B cell (primary cell): ENCODE measurements around the gene NUDT3. TPM values are rescaled to one million over a fixed set of nuclear protein-coding genes. Genes with fewer than 3 reads are reported as not detected.

Experiments used
- ATAC-seq: fragments of 200-7000 bp; cut with Tn5 transposase; one replicate; pipeline ENCODE4 v1.10.0; 2021; ENCODE audit warnings: low read depth, mild to moderate bottlenecking, moderate number of reproducible peaks, moderate library complexity
- CTCF ChIA-PET: fragments of 350-600 bp; sonication (Branson Sonifier 250); formaldehyde crosslinking; loops from one replicate; lab custom pipeline; 2021; ENCODE audit warnings: antibody characterized with exemption, inconsistent platforms; lab: Charles Lee
- POLR2A ChIA-PET: fragments of 350-600 bp; sonication (Branson Sonifier 250); formaldehyde crosslinking; loops from one replicate; lab custom pipeline; 2021; ENCODE audit warnings: antibody characterized with exemption; lab: Charles Lee
- DNase-seq: peaks from one replicate; pipeline ENCODE4 v3.0.0; 2013
- H2AFZ ChIP-seq: 2 replicates; pipeline ENCODE4 v1.6.1; 2012; ENCODE audit warnings: mild to moderate bottlenecking, low read depth, low read length; ENCODE audit not compliant: insufficient read depth, poor library complexity, severe bottlenecking
- H3K27ac ChIP-seq, 2 donors: 1 replicate in 1 of 2; 2 replicates in 1 of 2; pipeline ENCODE4 v1.5.1; 2012 to 2013; ENCODE audit warnings: low read length in 2 of 2, mild to moderate bottlenecking in 2 of 2, moderate library complexity in 1 of 2
- H3K27me3 ChIP-seq, 4 experiments: fragments of 200-600 bp in 1 of 4; sonication (generic) in 1 of 4; replicated peaks in 1 of 4; 1 replicate in 2 of 4; 2 replicates in 2 of 4; pipeline versions ENCODE4 v1.6.1 to v1.7.0; 2013 to 2016; ENCODE audit warnings: low read length in 3 of 4, mild to moderate bottlenecking in 2 of 4, mixed read lengths in 1 of 4, moderate library complexity in 1 of 4; ENCODE audit not compliant: insufficient read depth in 4 of 4, control insufficient read depth in 3 of 4; ENCODE audit errors: control extremely low read depth in 1 of 4
- H3K36me3 ChIP-seq, 2 experiments: replicated peaks in 1 of 2; 1 replicate in 1 of 2; 2 replicates in 1 of 2; pipeline versions ENCODE4 v1.6.1 to v1.7.1; 2013; ENCODE audit warnings: low read length in 1 of 2; ENCODE audit not compliant: insufficient read depth in 2 of 2, control insufficient read depth in 1 of 2; ENCODE audit errors: control extremely low read depth in 1 of 2, extremely low read depth in 1 of 2
- H3K4me1 ChIP-seq, 2 donors: fragments of 200-600 bp in 1 of 2; sonication (generic) in 1 of 2; 1 replicate in 1 of 2; 2 replicates in 1 of 2; pipeline versions ENCODE4 v1.5.1 to v1.6.1; 2013 to 2017; ENCODE audit warnings: low read length in 2 of 2; ENCODE audit not compliant: control insufficient read depth in 2 of 2, insufficient read depth in 2 of 2
- H3K4me2 ChIP-seq: replicated peaks from 2 replicates; pipeline ENCODE3; 2012; ENCODE audit warnings: mild to moderate bottlenecking, low read depth, low read length; ENCODE audit not compliant: poor library complexity, severe bottlenecking
- H3K4me3 ChIP-seq, 5 experiments: fragments of 200-600 bp in 1 of 5; sonication (generic) in 1 of 5; 1 replicate in 3 of 5; 2 replicates in 2 of 5; pipeline versions ENCODE4 v1.5.1 to v1.7.0; 2011 to 2016; ENCODE audit warnings: low read length in 4 of 5, mild to moderate bottlenecking in 4 of 5, low read depth in 2 of 5, control low read depth in 1 of 5, moderate library complexity in 1 of 5; ENCODE audit not compliant: insufficient read depth in 1 of 5; ENCODE audit errors: control extremely low read depth in 1 of 5, extremely low read depth in 1 of 5
- H3K79me2 ChIP-seq: fragments of 200-600 bp; sonication (generic); one replicate; pipeline ENCODE4 v1.6.0; 2016; ENCODE audit warnings: low read length; ENCODE audit not compliant: control insufficient read depth, insufficient read depth
- H3K9ac ChIP-seq: fragments of 200-600 bp; sonication (generic); 2 replicates; pipeline ENCODE4 v1.6.1; 2017; ENCODE audit warnings: mild to moderate bottlenecking, low read length, moderate library complexity
- H3K9me3 ChIP-seq, 3 donors: one replicate each; pipeline versions ENCODE4 v1.6.1 to v1.7.1; 2013; ENCODE audit warnings: low read length in 2 of 3; ENCODE audit not compliant: control insufficient read depth in 2 of 3, insufficient read depth in 1 of 3; ENCODE audit errors: control extremely low read depth in 1 of 3
- H4K20me1 ChIP-seq: 2 replicates; pipeline ENCODE4 v1.6.0; 2012; ENCODE audit warnings: mild to moderate bottlenecking, low read length; ENCODE audit not compliant: insufficient read depth, control insufficient read depth, poor library complexity, severe bottlenecking
- H3K27ac Mint-ChIP-seq: one replicate; pipeline ENCODE4 v1.8.0; 2021; ENCODE audit warnings: mixed read lengths
- H3K27me3 Mint-ChIP-seq: one replicate; pipeline ENCODE4 v1.8.0; 2021; ENCODE audit warnings: mixed read lengths
- H3K4me1 Mint-ChIP-seq: one replicate; pipeline ENCODE4 v1.8.0; 2021; ENCODE audit warnings: mixed read lengths
- H3K4me3 Mint-ChIP-seq: one replicate; pipeline ENCODE4 v1.8.0; 2021; ENCODE audit warnings: mixed read lengths
- H3K9me3 Mint-ChIP-seq: one replicate; pipeline ENCODE4 v1.8.0; 2022; ENCODE audit warnings: mixed read lengths; ENCODE audit not compliant: insufficient read depth
- CTCF ChIP-seq: fragments of 200-600 bp; IDR thresholded peaks from one replicate; pipeline ENCODE4 v1.8.0; 2022; ENCODE audit warnings: antibody characterized with exemption, mild to moderate bottlenecking
- EZH2 ChIP-seq: IDR thresholded peaks from 2 replicates; pipeline ENCODE4 v1.6.1; 2012; ENCODE audit warnings: borderline replicate concordance, low read depth, mild to moderate bottlenecking, moderate library complexity, low read length; ENCODE audit not compliant: insufficient read depth, poor library complexity, severe bottlenecking
- WGBS: methylation state at CpG from one replicate; pipeline ENCODE4 v1.1.5; 2013; ENCODE audit warnings: missing lambda C conversion rate; ENCODE audit not compliant: insufficient coverage; 5-methylcytosine and 5-hydroxymethylcytosine counted together
- intact Hi-C: fragments of 100-400 bp; cut with micrococcal nuclease; formaldehyde crosslinking; loops from one replicate; pipeline ENCODE4 v1.10.0; 2022
- polyA plus RNA-seq: library from polyadenylated mRNA; depleted of rRNA; stranded (reverse); fragments of >200 nt; gene quantifications from 2 replicates; pipeline ENCODE4 v1.2.3, GENCODE V29; 2012
- total RNA-seq, 2 donors: library from RNA; stranded (reverse); fragments of 120-200 nt in 1 of 2; gene quantifications; 1 replicate in 1 of 2; 2 replicates in 1 of 2; pipeline versions ENCODE4 v1.2.3 to v1.2.4, GENCODE V29; 2013 to 2022

NUDT3 gene
- total and polyA plus RNA-seq, 2 donors (not counting 1 experiment from before 2014, with no cell fraction given): 18.2 to 37.4 TPM

GRCh38 chr6:34302929-34303328 is 89.5 kb downstream of the NUDT3 start:
- no peaks in the 10 kb centered on the region for H3K27me3 Mint-ChIP-seq
- intact Hi-C loops: no loop called here
- no peak overlapping the region for H3K4me2 ChIP-seq
- H3K9me3 ChIP-seq: no peaks in the 10 kb centered on the region
- no peaks in the 10 kb centered on the region for H3K9me3 Mint-ChIP-seq
- H3K4me3 ChIP-seq: no peak overlapping the region
- ChIA-PET CTCF (no interaction called here), POLR2A (no interaction called here)
- peaks cover 20 to 22% of the 10 kb centered on the region in 2 donors for H3K4me1 ChIP-seq
- H2AFZ ChIP-seq: no peak overlapping the region
- no peak for ATAC-seq
- peaks cover 33% of the 10 kb centered on the region for H3K4me1 Mint-ChIP-seq
- no peaks in the 10 kb centered on the region for H3K27me3 ChIP-seq
- TF ChIP-seq CTCF (no peak), EZH2 (no peak)
- H4K20me1 ChIP-seq: peaks cover 4% of the 10 kb centered on the region
- no peak overlapping the region for H3K27ac ChIP-seq
- no peak for DNase-seq
- no peak overlapping the region for H3K4me3 Mint-ChIP-seq
- H3K36me3 ChIP-seq: peaks cover 0 to 2% of the 10 kb centered on the region in 2 experiments
- peaks cover 85% of the 10 kb centered on the region for H3K79me2 ChIP-seq
- no peak overlapping the region for H3K27ac Mint-ChIP-seq
- WGBS: no CpG with 5 or more reads among the region's 4 CpGs
- H3K9ac ChIP-seq: no peak overlapping the region

GRCh38 chr6:34301408-34301807 is 91.1 kb downstream of the NUDT3 start:
- no peak overlapping the region for H3K4me3 Mint-ChIP-seq
- H3K27ac Mint-ChIP-seq: peak overlapping the region; percentile 41
- ChIA-PET POLR2A (no interaction called here), CTCF (interaction anchor here (1.5 to 1.6 kb wide), 2 partner anchors 14 to 16 kb away, joined by 3 to 6 read pairs; no protein-coding TSS in a partner anchor)
- Histone ChIP-seq H3K27me3 (no peaks in the 10 kb centered on the region), H2AFZ (no peak overlapping the region), H3K4me2 (no peak overlapping the region), H3K9ac (no peak overlapping the region), H3K9me3 (no peaks in the 10 kb centered on the region), H4K20me1 (peaks cover 4% of the 10 kb centered on the region), H3K79me2 (peaks cover 74% of the 10 kb centered on the region), H3K36me3 (peaks cover 0 to 2% of the 10 kb centered on the region in 2 experiments), H3K27ac (peak overlapping the region in 1 of 2 donors; percentile 57), H3K4me3 (no peak overlapping the region), H3K4me1 (peaks cover 28 to 34% of the 10 kb centered on the region in 2 donors)
- H3K27me3 Mint-ChIP-seq: no peaks in the 10 kb centered on the region
- TF ChIP-seq CTCF: no peak
- TF ChIP-seq EZH2: no peak
- intact Hi-C loops: no loop called here
- ATAC-seq (no peak), DNase-seq (no peak)
- 100% methylated on average over 1 of the region's 2 CpGs for WGBS
- H3K4me1 Mint-ChIP-seq: peaks cover 40% of the 10 kb centered on the region
- H3K9me3 Mint-ChIP-seq: no peaks in the 10 kb centered on the region
